ENCODE data around the gene OMG.

OMG gene

GRCh38 chr17:31260151-31260550 is 36.9 kb downstream of the OMG start:
- no peaks in the 10 kb centered on the region for H3K27me3 ChIP-seq (replicated peaks; ENCODE audit: control insufficient read depth, insufficient read depth, low read length)
- no peaks in the 10 kb centered on the region for H3K4me1 ChIP-seq (ENCODE audit: control insufficient read depth, insufficient read depth, low read length)
- H3K36me3 ChIP-seq (ENCODE audit: control insufficient read depth, insufficient read depth, low read length, severe bottlenecking): peaks cover 31% of the 10 kb centered on the region
- DNase-seq (ENCODE audit: low read depth): no peak
- no peak overlapping the region for H3K4me3 ChIP-seq (ENCODE audit: low read length)
- H3K9ac ChIP-seq (ENCODE audit: low read length): no peak overlapping the region
- H3K9me3 ChIP-seq (ENCODE audit: control insufficient read depth, low read length): no peaks in the 10 kb centered on the region

GRCh38 chr17:31256936-31257335 is 40.1 kb downstream of the OMG start:
- H3K4me3 ChIP-seq (ENCODE audit: low read length): no peak overlapping the region
- H3K4me1 ChIP-seq (ENCODE audit: control insufficient read depth, insufficient read depth, low read length): peaks cover 11% of the 10 kb centered on the region
- H3K9me3 ChIP-seq (ENCODE audit: control insufficient read depth, low read length): no peaks in the 10 kb centered on the region
- no peaks in the 10 kb centered on the region for H3K27me3 ChIP-seq (replicated peaks; ENCODE audit: control insufficient read depth, insufficient read depth, low read length)
- H3K9ac ChIP-seq (ENCODE audit: low read length): no peak overlapping the region
- H3K36me3 ChIP-seq (ENCODE audit: control insufficient read depth, insufficient read depth, low read length, severe bottlenecking): peaks cover 24% of the 10 kb centered on the region
- no peak for DNase-seq (ENCODE audit: low read depth)

GRCh38 chr17:31254654-31255053 is 42.4 kb downstream of the OMG start:
- H3K4me1 ChIP-seq (ENCODE audit: control insufficient read depth, insufficient read depth, low read length): peaks cover 34% of the 10 kb centered on the region
- H3K27me3 ChIP-seq (replicated peaks; ENCODE audit: control insufficient read depth, insufficient read depth, low read length): no peaks in the 10 kb centered on the region
- H3K4me3 ChIP-seq (ENCODE audit: low read length): no peak overlapping the region
- peaks cover 7% of the 10 kb centered on the region for H3K36me3 ChIP-seq (ENCODE audit: control insufficient read depth, insufficient read depth, low read length, severe bottlenecking)
- H3K9ac ChIP-seq (ENCODE audit: low read length): no peak overlapping the region
- peak; percentile 24 for DNase-seq (ENCODE audit: low read depth)
- H3K9me3 ChIP-seq (ENCODE audit: control insufficient read depth, low read length): no peaks in the 10 kb centered on the region

GRCh38 chr17:31252741-31253140 is 44.3 kb downstream of the OMG start:
- Histone ChIP-seq H3K9me3 (ENCODE audit: control insufficient read depth, low read length) (no peaks in the 10 kb centered on the region), H3K4me3 (ENCODE audit: low read length) (no peak overlapping the region), H3K27me3 (replicated peaks; ENCODE audit: control insufficient read depth, insufficient read depth, low read length) (no peaks in the 10 kb centered on the region), H3K9ac (ENCODE audit: low read length) (no peak overlapping the region), H3K4me1 (ENCODE audit: control insufficient read depth, insufficient read depth, low read length) (peaks cover 48% of the 10 kb centered on the region), H3K36me3 (ENCODE audit: control insufficient read depth, insufficient read depth, low read length, severe bottlenecking) (peaks cover 6% of the 10 kb centered on the region)
- DNase-seq (ENCODE audit: low read depth): no peak

- Histone ChIP-seq H3K36me3 (ENCODE audit: control insufficient read depth, insufficient read depth, low read length, severe bottlenecking) (peaks cover 4% of the 10 kb centered on the region), H3K4me3 (ENCODE audit: low read length) (no peak overlapping the region), H3K9me3 (ENCODE audit: control insufficient read depth, low read length) (no peaks in the 10 kb centered on the region), H3K27me3 (replicated peaks; ENCODE audit: control insufficient read depth, insufficient read depth, low read length) (no peaks in the 10 kb centered on the region), H3K4me1 (ENCODE audit: control insufficient read depth, insufficient read depth, low read length) (peaks cover 48% of the 10 kb centered on the region), H3K9ac (ENCODE audit: low read length) (no peak overlapping the region)
- no peak for DNase-seq (ENCODE audit: low read depth)
Observed at GRCh38 chr17:31251970-31252328, 45.1 kb downstream of the OMG start.

- Histone ChIP-seq H3K9ac (ENCODE audit: low read length) (peak overlapping the region; percentile 53), H3K4me1 (ENCODE audit: control insufficient read depth, insufficient read depth, low read length) (peaks cover 48% of the 10 kb centered on the region), H3K36me3 (ENCODE audit: control insufficient read depth, insufficient read depth, low read length, severe bottlenecking) (peaks cover 4% of the 10 kb centered on the region), H3K4me3 (ENCODE audit: low read length) (peak overlapping the region; percentile 24), H3K9me3 (ENCODE audit: control insufficient read depth, low read length) (no peaks in the 10 kb centered on the region), H3K27me3 (replicated peaks; ENCODE audit: control insufficient read depth, insufficient read depth, low read length) (no peaks in the 10 kb centered on the region)
- DNase-seq (ENCODE audit: low read depth): peak; percentile 36
Observed at GRCh38 chr17:31251105-31251969, 45.7 kb downstream of the OMG start.

GRCh38 chr17:31250229-31250628 is 46.8 kb downstream of the OMG start:
- Histone ChIP-seq H3K9ac (ENCODE audit: low read length) (peak overlapping the region; percentile 53), H3K36me3 (ENCODE audit: control insufficient read depth, insufficient read depth, low read length, severe bottlenecking) (peaks cover 12% of the 10 kb centered on the region), H3K27me3 (replicated peaks; ENCODE audit: control insufficient read depth, insufficient read depth, low read length) (no peaks in the 10 kb centered on the region), H3K4me1 (ENCODE audit: control insufficient read depth, insufficient read depth, low read length) (peaks cover 48% of the 10 kb centered on the region), H3K9me3 (ENCODE audit: control insufficient read depth, low read length) (no peaks in the 10 kb centered on the region), H3K4me3 (ENCODE audit: low read length) (no peak overlapping the region)
- DNase-seq (ENCODE audit: low read depth): no peak

- peaks cover 16% of the 10 kb centered on the region for H3K36me3 ChIP-seq (ENCODE audit: control insufficient read depth, insufficient read depth, low read length, severe bottlenecking)
- no peak for DNase-seq (ENCODE audit: low read depth)
- peaks cover 48% of the 10 kb centered on the region for H3K4me1 ChIP-seq (ENCODE audit: control insufficient read depth, insufficient read depth, low read length)
- H3K27me3 ChIP-seq (replicated peaks; ENCODE audit: control insufficient read depth, insufficient read depth, low read length): no peaks in the 10 kb centered on the region
- no peaks in the 10 kb centered on the region for H3K9me3 ChIP-seq (ENCODE audit: control insufficient read depth, low read length)
- peak overlapping the region; percentile 53 for H3K9ac ChIP-seq (ENCODE audit: low read length)
- H3K4me3 ChIP-seq (ENCODE audit: low read length): no peak overlapping the region
Observed at GRCh38 chr17:31249835-31250141, 47.3 kb downstream of the OMG start.

GRCh38 chr17:31248986-31249834 is 47.8 kb downstream of the OMG start:
- H3K4me3 ChIP-seq (ENCODE audit: low read length): peak overlapping the region; percentile 16
- DNase-seq (ENCODE audit: low read depth): peak; percentile 75
- H3K9ac ChIP-seq (ENCODE audit: low read length): no peak overlapping the region
- peaks cover 48% of the 10 kb centered on the region for H3K4me1 ChIP-seq (ENCODE audit: control insufficient read depth, insufficient read depth, low read length)
- H3K36me3 ChIP-seq (ENCODE audit: control insufficient read depth, insufficient read depth, low read length, severe bottlenecking): peaks cover 17% of the 10 kb centered on the region
- H3K9me3 ChIP-seq (ENCODE audit: control insufficient read depth, low read length): no peaks in the 10 kb centered on the region
- no peaks in the 10 kb centered on the region for H3K27me3 ChIP-seq (replicated peaks; ENCODE audit: control insufficient read depth, insufficient read depth, low read length)

Data from adipocyte (in vitro differentiated cells).